CD4-positive, alpha-beta T cell treated with Interleukin-15 for 4 hours (primary cell): ENCODE measurements around the gene LIMS1.
"Not testable (repeated sequence)": the region's sequence is repeated elsewhere in the genome, so short reads cannot be mapped to it uniquely, and the experiment has no call there.

ENCODE experiments used
- DNase-seq: peaks from one replicate; pipeline ENCODE4 v3.0.0-alpha.2; 2020; ENCODE audit warnings: low spot score

Gene LIMS1

DNA sequence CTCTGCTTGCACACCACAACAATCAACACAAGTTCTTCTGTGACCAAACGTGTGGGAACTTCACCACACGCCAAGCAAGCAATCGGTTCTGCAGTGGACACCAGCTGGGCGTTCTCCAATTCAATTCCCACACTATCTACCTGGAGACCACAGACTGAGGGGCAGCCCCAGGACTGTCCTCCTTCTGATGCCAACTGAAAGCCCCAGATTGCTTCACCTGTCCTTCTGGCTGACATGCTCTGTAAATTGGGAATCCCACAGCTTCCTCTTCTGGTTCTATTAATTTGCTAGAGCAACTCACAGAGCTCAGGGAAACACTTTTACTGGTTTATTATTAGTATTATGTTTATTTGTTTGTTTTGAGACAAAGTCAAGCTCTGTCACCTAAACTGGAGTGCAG lies 131.7 kb downstream of the LIMS1 start:
- not testable (repeated sequence) for DNase-seq

DNA sequence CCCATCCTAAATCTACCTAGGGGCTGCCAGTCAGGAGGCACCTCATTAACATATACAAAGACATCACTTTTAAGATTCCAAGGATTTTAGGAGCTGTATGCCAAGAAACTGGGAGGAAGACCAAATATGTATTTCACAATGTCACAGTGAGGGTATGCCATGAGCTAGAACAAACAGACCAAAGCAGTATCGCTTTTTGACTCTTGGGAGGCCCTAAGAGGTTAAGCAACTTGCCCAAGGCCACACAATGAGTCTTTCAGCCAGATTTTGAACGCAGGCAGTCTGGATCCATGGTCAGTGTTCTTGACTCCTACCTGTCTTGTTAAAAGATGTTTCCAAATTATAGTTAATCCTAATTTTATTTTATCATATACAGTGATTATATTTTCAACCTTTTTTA lies 132.9 kb downstream of the LIMS1 start:
- not testable (repeated sequence) for DNase-seq

DNA sequence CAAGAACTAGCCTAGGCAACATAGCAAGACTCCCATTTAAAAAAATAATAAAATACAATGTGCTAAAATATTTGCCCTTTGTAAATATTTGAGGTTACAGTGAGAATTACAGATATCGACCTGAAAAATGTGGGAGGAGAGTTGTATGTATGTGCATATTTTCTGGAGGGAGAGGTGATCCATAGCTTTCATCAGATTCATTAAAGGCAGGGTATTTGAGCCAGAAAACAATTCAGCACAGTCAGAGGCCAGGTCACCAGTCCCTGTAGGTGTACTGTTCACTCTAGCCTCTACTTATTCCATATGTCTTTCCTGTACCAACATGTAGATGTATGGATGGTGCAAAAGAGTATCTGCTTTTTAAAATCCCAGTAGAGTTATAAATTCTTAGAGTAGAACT lies 136.0 kb downstream of the LIMS1 start:
- DNase-seq = not testable (repeated sequence)

DNA sequence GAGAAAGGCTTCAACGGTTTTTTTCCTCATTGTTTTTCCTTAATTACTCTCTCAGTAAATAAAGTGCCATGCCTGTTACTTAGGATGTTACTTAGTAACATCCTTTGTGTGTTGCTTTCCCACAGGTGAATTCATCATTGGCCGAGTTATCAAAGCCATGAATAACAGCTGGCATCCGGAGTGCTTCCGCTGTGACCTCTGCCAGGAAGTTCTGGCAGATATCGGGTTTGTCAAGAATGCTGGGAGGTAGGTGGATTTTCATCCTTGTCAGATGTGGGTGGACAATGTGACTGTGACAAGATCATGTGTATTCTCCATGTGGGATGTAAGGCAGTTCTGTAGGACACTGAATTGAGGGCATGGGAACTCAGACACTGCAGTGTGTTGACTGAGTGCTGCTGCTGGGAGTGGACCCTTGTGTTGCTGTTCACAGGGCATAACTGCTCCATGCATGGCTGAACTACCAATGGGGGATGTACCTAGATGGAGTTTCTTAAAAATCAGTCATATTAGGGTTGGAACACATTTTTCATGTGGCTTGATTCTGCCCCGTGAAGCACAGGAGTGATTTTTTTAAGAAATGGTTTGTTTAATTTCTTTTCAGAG lies 138.0 kb downstream of the LIMS1 start:
- not testable (repeated sequence) for DNase-seq

DNA sequence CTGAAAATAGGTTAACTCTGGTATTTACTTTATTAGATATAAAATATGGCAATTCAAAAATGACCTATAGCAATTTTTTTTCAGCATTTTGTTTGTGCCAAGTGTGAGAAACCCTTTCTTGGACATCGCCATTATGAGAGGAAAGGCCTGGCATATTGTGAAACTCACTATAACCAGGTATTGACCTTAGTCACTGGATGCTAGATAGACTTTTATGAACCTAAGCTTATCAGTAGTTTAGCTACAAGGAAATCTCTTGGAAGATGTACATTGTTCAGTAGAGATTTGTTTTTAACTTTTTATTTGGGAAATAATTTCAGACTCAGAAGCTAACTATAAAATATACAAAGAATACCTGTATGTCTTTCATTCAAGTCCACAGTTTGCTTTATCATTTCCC lies 142.3 kb downstream of the LIMS1 start:
- DNase-seq = not testable (repeated sequence)

DNA sequence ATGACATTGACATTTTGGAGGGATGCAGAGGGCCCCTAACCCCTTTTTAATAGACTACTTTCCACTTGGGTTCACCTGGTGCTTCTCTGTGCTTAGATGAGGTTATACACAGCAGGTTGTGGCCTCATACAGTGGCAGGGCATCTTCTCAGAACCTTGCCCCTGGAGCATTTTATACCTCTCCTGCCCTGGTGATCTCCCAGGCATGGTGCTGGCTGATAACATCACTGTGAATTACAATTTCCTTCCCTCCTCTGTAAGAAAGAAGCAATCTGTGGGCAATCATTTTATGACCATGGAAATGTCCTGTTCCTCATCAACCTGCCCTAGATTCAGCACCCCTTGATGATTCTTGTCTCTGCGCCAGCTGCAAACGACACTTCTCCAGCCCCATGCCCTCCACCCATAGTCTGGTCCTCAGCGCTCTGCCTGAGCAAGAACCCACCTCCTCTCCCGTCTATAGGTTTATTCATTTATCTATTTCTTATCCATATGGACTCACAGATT lies 143.0 kb downstream of the LIMS1 start:
- DNase-seq = not testable (repeated sequence)

DNA sequence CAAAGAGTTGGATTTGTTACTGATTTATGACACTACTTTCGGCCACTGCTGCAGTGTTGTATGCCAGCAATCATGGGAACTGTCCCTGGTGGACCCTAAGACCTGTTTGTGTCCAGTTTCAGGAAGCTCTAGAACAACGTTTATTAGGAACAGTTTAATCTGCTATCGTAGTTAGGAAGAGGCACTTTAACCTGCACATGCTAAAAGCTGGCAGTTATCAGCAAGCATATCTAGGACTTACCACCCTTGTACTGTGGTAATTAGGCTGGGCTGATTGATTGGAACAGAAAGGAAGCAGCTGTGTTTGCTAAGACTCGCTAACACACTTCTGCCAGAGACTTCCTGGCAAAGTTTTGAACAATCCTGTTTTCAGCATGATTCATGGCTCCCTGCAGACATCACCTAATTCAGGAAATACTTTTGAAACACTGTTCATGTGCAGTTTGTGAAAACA lies 144.0 kb downstream of the LIMS1 start:
- not testable (repeated sequence) for DNase-seq

DNA sequence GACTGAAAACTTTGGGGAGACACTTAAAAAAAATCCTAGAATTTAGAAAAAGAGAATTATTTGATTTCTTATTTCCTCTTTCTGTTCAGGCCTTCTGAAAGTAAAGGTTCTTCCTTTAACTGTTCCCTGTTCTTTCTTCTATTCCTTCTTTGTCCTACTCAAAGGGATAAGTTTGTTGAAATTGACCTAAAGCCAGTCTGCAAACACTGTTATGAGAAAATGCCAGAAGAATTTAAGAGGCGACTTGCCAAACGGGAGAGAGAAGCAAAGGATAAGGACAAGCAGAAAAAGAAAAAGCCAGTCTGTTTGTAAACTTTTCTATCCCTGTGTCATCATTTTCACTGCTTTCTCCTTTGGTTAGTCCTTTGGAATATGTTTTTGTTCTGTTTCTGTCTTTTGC lies 146.5 kb downstream of the LIMS1 start:
- not testable (repeated sequence) for DNase-seq

DNA sequence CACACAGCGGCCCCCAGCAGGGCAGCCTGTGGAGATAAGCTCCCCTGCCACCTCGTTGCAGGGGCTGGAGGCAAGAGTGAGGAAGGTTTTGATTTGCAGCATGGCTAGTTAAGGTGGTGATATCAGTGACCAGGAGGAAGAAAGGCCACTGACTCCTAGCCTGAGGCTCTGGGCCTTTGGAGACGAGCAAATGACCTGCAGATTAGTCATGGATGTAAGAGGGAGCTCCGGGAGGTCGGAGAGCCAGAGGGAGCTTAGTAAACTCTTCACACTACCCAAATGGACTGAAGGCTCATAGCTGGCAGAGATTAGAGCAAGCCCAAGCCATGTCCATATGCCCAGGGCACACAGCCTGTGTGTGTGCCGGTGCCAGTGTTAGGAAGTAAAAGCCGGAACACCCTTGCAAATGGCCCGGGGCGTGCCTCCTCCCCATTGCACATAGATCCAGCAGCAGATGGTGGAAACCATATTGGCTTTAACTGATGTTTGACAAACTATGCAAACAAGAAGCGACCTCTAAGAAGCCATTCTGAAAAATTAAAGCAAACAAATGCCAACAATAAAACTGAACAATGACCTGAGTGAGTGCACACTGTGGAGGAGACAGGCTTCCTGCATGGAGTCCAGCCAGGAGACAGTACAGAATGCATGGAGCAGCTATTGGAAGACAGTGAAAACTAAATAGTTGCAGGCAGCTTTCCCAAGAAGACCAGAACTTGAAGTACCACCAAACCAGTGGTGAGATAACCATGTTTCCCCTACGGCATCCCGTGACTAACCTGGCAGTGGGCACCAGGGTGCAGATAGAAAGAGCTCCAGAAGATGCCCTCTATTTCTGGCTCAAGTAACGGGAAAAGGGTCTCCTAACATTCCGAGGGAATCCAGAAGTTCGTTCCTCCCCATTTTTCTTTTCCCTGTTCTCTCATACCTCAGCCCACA lies 154.8 kb downstream of the LIMS1 start:
- DNase-seq = not testable (repeated sequence)

DNA sequence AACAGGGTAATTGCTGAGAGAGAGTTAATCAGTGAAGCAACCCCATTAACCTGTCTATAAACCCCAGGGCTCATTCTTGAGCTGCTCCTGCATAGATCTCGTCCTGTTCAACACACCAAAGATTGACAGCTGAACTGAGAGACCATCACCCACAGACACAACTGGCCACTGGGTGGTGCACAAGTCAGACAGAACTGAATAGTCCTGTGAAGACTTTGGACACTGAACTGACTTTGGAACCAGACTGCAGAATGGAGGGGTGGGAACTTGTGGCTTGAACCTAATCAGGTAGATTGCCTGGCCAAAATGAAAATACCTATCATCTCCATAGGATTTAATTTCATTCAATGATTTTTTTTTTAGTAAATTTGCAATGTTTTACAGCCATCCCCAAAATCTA lies 155.7 kb downstream of the LIMS1 start:
- not testable (repeated sequence) for DNase-seq

DNA sequence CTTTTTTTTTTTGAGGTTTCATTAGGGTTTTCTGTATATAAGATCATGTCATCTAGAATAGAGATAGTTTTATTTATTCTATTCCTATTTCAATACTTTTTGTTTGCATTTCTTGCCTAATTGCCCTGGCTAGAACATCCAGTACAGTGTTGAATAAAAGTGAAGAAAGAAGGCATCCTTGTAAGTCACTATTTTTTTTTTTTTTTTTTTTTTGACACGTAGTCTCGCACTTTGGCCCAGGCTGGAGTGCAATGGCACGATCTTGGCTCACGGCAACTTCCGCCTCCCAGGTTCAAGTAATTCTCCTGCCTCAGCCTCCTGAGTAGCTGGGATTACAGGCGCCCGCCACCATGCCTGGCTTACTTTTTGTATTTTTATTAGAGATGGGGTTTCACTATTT lies 157.2 kb downstream of the LIMS1 start:
- DNase-seq = no peak

DNA sequence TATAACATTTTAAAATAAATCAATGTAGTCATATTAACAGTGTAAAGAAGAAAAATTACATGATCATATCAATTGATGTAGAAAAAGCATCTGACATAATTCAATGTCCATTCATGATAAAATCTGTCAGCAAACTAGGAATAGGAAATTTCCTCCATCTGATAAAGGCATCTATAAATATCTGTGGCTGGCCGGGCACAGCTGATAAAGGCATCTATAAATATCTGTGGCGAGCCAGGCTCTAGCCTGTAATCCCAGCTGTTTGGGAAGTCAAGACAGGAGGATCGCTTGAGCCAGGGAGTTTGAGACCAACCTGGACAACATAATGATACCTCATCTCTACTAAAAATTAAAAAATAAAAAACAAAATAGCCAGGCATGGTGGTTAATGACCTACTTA lies 166.9 kb downstream of the LIMS1 start:
- DNase-seq = no peak

DNA sequence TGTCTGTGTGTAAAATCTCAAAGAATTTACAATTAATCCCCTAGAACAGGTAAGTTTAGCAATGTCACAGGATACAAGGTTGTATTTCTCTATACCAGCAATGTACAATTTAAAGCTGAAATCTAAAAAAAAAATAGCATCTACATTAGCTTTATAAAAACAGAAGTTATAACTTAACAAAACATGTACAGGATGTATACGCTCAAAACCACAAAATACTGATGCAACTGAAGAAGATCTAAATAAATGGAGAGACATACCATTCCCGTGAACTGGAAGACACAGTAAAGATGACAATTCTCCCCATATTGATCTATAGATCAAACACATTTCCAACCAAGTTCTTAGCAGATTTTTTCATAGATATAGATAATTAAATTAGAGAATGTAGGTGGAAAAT lies 167.5 kb downstream of the LIMS1 start:
- no peak for DNase-seq

DNA sequence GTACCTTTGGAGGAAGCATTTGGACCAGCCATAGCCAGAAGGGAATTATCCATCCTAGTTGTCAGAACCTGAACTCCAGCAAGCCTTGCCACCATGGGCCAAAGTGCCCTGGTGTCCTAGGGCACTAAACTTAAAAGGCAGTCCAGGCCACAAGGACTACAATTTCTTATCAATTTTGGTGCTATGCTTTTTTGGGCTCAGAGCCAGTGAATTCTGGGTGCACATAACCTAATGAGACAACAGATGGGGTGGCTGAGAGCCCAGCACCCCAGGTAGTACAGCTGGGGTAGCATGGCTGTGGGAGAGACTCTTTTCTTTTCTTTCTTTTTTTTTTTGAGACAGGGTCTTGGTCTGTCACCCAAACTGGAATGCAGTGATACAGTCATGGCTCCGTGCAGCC lies 170.6 kb downstream of the LIMS1 start:
- DNase-seq = no peak

DNA sequence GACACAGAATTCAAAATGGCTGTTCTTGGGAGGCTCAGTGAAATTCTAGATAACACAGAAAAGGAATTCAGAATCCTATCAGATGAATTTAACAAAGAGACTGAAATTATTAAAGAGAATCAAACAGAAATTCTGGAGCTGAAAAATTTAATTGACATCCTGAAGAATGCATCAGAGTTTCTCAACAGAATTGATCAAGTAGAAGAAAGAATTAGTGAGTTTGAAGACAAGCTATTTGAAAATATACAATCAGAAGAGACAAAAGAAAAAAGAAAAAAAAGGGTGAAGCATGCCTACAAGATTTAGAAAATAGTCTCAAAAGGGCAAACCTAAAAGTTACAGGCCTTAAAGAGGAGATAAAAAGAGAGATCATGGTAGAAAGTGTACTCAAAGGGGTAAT lies 173.0 kb downstream of the LIMS1 start:
- no peak for DNase-seq

DNA sequence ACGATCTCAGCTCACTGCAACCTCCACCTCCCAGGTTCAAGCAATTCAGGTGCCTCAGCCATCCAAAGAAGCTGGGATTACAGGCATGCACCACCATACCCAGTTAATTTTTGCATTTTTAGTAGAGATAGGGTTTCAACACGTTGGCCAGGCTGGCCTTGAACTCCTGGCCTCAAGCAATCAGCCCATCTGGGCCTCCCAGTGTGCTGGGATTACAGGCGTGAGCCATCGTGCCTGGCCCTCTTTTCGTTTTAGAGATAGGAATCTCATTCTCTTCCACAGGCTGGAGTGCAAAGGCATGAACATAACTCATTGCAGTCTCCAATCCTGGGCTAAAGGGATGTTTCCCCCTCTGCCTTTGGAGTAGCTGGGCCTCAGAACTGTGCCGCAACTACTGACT lies 182.7 kb downstream of the LIMS1 start:
- not testable (repeated sequence) for DNase-seq

DNA sequence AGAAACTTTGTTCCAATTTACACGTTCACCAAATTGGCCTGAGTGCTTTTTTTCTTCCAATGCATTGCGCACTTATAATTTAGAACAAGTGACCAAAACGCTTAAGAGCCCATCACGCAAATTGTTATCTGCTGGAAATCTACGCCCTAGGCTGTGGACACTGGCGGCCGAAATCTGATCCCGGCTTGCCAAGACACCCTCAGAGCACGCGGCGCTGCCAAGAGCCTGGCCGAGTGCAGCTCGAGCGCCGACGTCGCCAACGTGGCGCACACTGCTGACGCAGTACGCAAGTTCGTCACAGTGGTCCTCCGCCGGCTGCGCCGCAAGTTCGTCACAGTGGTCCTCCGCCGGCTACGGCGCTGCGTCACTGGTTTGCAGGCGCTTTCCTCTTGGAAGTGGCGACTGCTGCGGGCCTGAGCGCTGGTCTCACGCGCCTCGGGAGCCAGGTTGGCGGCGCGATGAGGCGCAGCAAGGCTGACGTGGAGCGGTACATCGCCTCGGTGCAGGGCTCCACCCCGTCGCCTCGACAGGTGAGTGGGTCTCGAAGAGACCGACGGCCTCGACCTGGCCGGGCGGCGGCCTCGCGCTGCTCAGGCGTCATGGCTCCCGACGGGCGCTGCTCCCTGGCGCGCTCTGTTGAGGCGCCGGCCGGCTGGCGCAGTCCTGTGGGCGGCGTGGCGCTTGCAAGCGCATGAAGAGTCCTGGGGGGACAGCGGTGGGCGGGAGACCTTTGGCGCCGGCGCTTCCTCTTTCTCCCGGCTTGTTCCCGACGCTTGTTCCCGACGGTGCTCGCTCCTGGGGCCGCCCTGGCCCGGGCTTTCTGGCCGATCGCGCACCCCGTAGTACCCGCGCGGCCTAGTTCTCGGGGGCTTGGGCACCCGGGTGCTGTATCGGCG lies 185.1 kb downstream of the LIMS1 start, which contains the start of gene RANBP2:
TSS of gene RANBP2 (plus strand) at position 334 of the 896 bp plus-strand sequence. CDS start at position 459, 125 bp downstream.
- peak; percentile 92 for DNase-seq

DNA sequence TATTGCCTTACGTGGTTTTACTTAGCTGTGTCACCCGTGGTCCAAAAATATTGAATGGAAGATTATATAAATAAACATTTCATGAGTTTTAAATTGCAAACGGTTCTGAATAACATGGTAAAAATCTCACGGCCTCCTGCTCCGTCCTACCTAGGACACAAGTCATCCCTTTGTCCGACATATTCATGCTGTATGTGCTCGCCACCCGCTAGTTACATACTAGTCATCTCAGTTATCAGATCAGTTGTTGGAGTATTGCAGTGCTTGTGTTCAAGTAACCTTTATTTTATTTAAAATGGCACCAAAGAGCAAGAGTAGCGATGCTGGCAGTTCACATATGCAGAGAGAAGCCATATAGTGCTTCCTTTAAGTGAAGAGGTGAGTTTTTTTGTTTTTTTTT lies 191.8 kb downstream of the LIMS1 start:
- not testable (repeated sequence) for DNase-seq

DNA sequence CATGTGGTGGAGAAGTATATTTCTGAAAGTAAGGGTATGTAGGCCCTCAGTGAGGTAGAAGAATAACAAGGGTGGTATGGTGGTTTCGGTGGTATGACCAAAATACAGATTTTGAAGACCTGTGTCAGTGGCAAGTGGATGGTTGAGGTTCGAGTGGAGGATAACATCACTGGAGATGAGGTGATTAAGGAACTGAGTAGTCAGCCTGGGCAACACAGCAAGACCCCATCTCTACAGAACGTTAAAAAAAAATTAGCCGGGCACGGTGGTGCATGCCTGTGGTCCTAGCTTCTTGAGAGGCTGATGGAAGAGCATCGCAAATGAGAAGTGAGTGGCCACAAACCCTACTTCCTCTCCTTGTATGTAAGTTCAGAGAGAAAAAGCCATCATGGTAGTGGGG lies 200.4 kb downstream of the LIMS1 start:
- not testable (repeated sequence) for DNase-seq
